Bronchus fibroblast of lung (primary cell): Measurements from ENCODE around the gene BCL2L14. TPM values are rescaled to one million over a fixed set of nuclear protein-coding genes. Genes with fewer than 3 reads are reported as not detected.

Experiments
- total RNA-seq: library from RNA; depleted of rRNA; stranded (reverse); fragments of >200 nt; gene quantifications from 2 replicates; pipeline ENCODE4 v1.2.3, GENCODE V29; 2015

The BCL2L14 gene, protein sequence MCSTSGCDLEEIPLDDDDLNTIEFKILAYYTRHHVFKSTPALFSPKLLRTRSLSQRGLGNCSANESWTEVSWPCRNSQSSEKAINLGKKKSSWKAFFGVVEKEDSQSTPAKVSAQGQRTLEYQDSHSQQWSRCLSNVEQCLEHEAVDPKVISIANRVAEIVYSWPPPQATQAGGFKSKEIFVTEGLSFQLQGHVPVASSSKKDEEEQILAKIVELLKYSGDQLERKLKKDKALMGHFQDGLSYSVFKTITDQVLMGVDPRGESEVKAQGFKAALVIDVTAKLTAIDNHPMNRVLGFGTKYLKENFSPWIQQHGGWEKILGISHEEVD
- not detected in 2 replicates for total RNA-seq

DNA sequence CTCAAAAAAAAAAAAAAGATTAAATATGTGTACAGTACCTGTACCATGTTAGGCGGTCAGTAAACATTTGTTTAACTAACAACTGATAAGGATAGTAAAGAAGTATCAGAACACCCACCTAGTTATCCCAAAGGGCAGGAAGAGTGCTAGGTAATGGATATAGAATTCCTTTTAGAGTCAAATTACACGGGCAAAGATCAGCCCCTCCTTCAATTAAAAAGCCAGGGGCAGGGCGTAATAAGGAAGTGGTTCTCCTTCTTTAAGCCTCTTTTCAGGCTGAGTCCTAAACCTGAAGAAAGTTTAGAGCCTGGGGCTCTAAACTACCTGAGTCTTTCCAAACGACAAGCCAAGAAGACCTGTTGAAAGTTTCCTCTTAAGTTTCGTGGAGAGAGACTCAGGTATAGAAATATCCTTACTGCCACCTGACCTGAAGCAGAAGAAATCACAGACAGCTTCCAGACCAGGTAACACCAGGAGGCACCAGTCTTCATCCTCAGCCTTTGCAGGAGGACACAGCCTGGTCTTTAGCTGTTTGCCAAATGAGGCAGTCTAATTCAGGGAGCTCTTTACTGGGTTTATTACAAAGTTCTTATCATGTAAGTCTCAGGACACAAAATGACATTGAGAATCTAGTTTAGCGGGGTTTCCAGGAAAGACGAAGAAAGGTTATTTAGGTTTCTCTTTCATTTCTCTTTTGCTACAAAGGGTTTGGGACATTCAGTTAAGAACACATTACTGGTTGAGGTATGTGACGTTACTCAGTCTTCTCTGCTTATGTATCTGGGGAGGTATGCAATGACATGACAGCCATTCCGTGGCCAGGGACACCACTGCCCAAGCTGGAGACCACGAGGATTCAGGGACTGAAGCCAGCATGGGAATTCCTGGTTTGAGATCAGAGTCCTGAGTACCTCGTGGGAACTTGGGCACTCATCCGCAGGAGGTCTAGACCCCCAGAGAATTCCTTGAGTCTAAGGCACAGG lies at the start of gene BCL2L14:
Gene BCL2L14 (plus strand): TSS at position 266 of the 983 bp plus-strand sequence. CDS start 8,367 bp downstream, outside the sequence.

Other genes starting within 250 kb of the BCL2L14 start
- 7.6 and 7.7 TPM in 2 replicates for gene LRP6, start 196.1 kb downstream of the BCL2L14 start, total RNA-seq